Fibroblast of skin of abdomen (primary cell): ENCODE measurements around the gene CNIH4.
A peak's percentile ranks its signal among the peaks of the same experiment; 100 is the strongest.
"Not testable (repeated sequence)": the region's sequence is repeated elsewhere in the genome, so short reads cannot be mapped to it uniquely, and the experiment has no call there.

Experiments
- DNase-seq: peaks from one replicate; pipeline ENCODE4 v3.0.0-alpha.2; 2013

The CNIH4 gene

GRCh38 chr1:224349716-224350115 lies 7.0 kb upstream of the CNIH4 start:
- DNase-seq, result not testable (repeated sequence)

DNA sequence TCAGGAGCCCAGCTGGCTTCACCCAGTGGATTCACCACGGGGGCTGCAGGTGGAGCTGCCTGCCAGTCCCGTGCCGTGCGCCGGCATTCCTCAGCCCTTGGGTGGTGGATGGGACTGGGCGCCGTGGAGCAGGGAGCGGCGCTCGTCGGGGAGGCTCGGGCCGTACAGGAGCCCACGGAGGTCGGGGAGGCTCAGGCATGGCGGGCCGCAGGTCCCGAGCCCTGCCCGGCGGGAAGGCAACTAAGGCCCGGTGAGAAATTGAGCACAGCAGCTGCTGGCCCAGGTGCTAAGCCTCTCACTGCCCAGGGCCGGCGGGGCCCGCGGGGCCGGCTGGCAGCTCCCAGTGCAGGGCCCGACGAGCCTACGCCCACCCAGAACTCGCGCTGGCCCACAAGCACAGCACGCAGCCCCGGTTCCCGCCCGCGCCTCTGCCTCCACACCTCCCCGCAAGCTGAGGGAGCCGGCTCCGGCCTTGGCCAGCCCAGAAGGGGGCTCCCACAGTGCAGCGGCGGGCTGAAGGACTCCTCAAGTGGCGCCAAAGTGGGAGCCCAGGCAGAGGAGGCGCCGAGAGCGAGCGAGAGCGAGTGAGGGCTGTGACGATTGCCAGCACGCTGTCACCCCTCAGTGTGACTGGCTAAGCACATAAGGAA lies 4.1 kb upstream of the CNIH4 start:
- not testable (repeated sequence) for DNase-seq

DNA sequence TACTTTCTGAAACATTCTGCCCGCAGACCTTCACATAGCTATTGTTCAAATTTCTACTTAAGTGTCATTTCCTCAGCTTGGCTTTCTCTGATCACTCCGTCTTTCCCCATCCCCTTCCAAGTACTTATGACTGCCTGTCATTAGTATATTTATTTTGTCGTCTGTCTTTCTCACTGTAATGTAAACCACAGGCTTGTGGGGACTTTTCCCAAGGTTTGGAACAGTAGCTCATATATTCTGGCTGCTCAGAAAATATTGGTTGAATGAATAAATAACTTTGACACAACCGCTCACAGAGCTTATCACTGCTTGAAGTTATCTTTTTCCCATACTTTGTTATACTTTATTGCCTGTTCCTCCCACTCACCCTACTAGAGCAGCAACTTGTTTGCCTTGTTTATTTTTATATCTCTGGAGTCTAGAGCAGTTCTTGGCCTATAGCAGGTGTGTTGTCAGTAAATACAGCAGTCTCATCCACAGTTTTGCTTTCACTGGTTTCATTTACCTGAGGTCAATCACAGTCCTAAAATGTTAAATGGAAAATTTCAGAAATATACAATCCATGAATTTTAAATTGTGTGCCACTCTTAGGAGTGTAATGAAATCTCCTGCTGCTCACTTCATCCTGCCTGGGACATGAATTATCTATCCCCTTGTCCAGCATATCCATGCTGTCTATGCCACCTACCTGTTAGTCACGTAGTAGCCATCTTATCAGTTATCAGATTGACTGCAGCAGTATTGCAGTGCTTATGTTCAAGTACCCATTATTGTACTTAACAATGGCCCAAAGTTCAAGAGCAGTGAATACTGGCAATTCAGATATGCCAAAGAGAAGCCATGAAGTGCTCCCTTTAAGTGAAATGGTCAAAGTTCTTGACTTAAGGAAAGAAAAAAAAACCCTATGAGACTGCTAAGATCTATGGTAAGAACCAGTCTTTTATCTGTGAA lies 2.4 kb upstream of the CNIH4 start:
- DNase-seq, result no peak

DNA sequence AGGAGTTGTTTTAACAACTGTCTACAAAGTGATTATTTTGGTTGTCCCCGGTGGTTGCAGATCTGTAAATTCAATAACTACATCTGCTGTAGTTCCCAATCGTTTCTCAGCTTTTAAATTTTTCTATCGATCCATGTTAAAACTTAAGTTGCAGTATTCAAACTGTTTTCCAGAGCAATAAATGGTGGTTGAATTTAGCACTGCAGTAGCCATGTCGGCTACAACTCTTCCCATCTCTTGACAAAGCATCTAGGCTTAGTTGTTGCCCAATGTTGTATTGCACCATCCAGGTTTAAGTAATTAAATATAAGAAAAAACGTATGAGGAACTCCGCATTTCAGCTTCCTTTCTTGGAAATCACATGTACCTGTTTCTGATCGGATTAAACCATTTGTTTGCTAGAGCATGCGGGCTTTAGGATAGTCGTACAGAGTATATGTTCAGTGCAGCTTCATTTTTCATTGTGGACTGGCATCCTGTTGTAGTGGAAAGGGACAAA lies 996 bp downstream of the CNIH4 start:
- peak; percentile 50 for DNase-seq

GRCh38 chr1:224358237-224358636 lies 1.6 kb downstream of the CNIH4 start:
- no peak for DNase-seq

DNA sequence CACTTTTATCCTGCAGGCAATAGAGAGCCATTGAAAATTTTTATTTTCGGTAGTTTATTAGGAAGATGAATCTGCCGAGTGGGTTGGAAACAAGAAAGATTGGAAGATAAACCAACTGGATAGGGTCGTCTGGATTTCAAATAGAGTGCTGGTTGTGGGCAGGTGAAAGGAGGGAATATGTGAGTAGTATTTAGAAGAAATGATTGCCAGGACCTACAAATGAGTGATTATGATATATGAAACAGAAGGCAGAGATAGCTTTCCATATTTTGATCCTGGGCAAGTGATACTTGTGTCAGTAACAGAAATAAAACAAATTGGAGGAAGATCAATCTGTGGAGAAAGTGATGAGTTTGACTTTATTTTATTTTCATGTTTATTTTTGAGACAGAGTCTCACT lies 2.5 kb downstream of the CNIH4 start:
- DNase-seq, result no peak

- DNase-seq, result no peak
These were observed 11.7 kb downstream of the CNIH4 start for GRCh38 chr1:224368409-224368808.

DNA sequence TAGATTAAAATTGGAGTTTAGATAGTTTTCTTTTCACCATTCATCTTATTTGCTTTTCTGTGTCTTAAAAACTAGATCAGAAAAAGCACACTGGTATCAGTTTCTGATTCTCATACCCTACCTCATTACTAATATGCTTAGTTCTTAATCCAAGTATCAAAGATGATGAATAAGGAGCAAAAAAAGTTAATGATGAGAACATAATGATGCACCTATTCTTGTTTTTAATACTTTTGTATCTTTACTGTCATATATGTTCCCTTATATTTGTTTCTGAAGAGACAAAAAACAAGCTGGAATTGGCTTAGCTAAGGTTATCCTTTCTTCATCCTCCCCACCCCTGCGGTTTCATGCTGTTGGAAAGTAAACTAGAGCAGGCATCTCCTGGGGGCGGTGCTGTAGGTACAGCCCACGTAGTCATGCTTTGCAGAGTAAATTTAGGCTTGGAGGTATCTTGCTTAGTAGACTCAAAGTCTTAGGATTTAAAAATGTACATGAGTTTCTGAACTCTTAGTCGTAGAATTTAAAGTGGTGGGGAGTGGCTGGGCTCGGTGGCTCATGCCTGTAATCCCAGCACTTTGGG lies 16.4 kb downstream of the CNIH4 start:
- DNase-seq, result no peak

- no peak for DNase-seq
These were observed 18.4 kb downstream of the CNIH4 start for GRCh38 chr1:224375059-224375458.

DNA sequence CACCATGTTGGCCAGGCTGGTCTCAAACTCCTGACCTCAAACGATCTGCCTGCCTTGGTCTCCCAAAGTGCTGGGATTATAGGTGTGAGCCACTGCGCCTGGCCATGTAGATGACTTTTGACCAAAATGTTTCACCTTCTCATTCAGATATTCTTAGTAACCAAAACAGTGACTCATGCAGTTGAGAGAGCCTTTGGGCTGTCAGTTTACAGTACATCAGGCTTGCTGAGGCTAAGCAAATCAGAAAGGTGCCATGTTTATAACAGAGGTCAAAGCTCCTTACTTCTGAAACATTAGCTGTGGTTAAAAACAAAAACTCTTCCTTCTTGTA lies 21.0 kb downstream of the CNIH4 start:
- DNase-seq, result peak; percentile 25

- no peak for DNase-seq
These were observed 22.4 kb downstream of the CNIH4 start for GRCh38 chr1:224378855-224379631.

GRCh38 chr1:224380003-224380402 lies 23.3 kb downstream of the CNIH4 start:
- no peak for DNase-seq

GRCh38 chr1:224381880-224382548 lies 25.3 kb downstream of the CNIH4 start:
- no peak for DNase-seq

DNA sequence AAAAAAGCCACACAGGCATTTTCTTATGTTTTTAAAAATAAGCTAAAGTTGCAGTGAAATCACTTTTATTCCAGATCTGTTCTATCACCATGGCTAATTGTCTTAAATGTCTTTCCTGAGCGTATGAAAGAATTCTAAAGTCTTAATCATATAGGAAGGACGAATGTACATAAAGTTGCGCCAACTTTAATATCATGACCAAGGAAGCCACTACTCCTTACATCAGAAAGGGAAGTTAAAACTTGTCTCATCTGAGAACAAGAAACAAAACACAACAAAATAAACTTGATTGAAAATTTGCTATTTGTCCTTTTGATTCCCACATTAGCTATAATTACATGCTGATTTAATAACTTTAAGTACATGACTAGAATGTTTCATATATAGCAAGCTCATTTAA lies 26.5 kb downstream of the CNIH4 start:
- DNase-seq, result no peak

DNA sequence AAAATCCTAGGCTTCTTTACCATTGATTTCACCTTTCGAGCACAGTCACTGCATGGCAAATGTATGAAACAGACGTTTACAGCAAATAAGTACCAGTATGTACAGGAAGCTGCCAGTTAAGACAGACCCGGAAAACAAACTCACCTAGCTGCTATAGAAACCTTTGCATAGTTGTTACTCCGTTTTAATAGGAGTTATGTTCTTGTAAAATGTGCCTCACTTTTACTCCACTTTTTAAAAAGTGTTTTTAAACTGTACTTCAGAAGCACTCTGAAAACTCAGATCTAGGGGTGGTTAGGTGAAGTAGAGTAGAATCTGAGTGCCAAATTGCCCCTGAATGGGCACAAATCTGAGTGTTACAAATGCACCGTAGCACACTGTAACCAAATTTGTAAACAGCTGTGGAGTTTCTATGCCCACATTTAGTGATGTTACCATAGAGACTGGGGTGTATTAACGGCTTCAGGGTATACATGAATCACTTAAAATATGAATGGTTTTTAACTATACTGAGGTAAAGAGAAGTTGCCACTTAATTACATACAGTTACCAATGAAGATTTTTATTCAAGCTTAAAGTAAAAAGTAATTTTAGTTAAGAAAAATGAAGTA lies 30.7 kb downstream of the CNIH4 start:
- no peak for DNase-seq

- DNase-seq, result no peak
These were observed 31.3 kb downstream of the CNIH4 start for GRCh38 chr1:224387943-224388342.

DNA sequence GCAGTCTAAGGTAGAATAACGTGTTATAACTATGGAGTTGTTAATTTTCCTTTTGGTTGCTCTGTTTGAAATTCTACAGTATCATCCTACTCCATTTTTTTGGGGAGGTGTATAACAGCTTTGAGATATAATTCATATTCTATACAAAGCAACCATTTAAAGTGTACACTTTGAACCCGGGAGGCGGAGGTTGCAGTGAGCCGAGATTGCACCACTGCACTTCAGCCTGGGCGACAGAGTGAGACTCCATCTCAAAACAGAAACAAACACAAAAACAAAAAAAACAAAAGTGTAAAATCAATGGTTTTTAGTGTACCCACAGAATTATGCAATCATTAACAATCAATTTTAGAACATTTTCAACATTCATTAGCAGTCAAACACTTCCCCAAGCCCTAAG lies 33.8 kb downstream of the CNIH4 start:
- no peak for DNase-seq

DNA sequence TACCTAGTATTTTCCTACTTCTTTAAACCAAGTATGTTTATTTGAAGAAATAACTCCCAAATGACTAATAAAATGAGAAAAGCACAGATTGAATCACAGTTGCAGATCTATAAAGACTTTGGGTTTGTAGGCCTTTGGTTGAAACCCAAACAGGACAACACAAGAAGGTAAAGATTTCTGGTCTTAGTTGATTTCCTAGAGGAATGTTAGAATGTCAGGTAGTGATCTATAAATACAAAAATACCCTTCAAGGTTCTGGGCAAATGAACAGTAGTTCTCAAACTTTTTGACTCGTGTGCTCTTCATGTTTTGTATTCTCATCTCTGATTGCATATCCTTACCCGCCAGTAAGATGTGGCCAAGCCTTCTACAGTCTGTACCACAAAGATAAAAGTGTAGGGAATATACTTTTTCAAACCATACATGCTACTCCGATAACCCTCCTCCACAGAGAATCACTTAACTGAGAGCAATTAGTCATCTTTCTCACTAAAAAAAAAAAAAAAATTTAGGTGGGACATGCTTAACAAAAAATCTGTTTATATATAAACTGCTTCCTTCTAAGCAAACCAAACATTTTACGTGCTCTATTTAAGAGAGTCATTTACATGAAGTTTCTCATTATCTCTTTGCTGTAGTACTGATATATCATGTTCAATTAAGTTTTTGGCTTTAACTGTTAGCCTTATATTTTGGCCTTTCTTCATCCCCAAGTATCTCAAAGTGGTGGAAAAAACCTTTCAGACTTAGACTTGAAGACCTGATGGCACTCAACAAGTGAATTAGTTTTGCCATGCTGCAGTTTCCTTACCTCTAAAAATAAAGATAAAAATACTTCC lies 36.0 kb downstream of the CNIH4 start:
- no peak for DNase-seq

DNA sequence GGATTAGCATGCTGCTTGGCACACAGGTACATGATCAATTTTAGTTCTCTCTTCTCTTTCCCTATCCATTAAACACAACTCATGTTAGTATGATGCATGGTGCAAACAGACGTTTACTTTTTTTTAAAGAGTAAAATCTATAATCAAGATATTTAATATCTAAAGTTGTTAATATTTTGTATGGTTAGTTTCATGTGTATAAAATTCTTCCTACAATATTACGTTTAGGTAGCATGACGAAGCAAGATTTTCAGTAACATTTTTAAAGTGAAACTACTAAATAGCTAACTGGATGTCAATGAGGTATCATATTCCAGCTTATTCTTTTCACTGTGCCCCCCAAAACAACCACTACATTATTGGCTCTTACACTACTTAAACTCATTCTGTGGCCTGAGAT lies 36.6 kb downstream of the CNIH4 start:
- no peak for DNase-seq

GRCh38 chr1:224399887-224400286 lies 43.2 kb downstream of the CNIH4 start:
- DNase-seq, result no peak
